GM18499 (cell line): Measurements from ENCODE around the gene PPRC1.
A peak's percentile ranks its signal among the peaks of the same experiment; 100 is the strongest.

Experiments used
- ATAC-seq: cut with Tn5 transposase; IDR thresholded peaks from one replicate; pipeline ENCODE4 v1.9.1; 2021; ENCODE audit warnings: moderate number of reproducible peaks; ENCODE audit not compliant: insufficient read depth, unreplicated experiment

PPRC1 gene

DNA sequence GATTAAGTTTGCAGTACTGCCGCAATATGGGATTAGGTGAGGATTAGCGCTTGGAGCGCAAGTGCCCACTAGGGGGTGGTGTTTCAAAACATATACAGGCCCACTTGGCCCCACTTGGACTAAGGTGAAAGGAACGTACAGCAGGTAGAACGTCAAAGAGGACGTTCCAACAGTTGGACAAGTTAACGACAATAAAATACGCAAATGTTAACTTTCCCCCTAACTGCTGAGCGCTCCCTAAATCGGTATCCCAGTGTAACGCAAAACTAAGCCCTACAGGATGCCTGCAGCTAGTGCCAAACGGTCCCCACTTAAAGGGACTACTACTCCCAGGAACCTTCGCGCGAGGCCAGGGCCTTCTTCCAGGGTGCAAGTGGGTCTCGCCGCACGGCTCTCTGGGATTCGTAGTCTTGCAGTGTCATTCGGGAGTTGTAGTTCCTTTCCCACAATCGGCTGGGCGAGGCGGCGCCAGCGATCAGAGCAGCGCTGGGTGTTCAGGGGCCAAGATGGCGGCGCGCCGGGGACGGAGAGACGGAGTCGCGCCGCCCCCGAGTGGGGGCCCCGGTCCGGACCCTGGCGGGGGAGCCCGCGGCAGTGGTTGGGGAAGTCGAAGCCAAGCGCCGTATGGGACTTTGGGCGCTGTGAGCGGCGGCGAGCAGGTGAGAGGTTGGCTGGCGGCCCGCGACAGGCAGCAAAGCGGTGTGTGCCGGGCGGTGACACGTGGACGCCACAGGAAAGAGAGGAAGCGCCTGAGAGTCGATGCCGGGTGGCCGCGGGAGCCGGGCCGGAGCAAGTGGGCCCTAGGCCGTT is at the start of gene PPRC1:
Gene PPRC1, plus strand, starts transcription at position 478 of the 810 bp plus-strand sequence. Its CDS starts 29 bp downstream, at position 507.
- peak; percentile 92 for ATAC-seq

GRCh38 chr10:102083541-102083940 is 49.3 kb upstream of the PPRC1 start:
- no peak for ATAC-seq

- ATAC-seq = no peak
Measured at GRCh38 chr10:102085336-102085735, 47.5 kb upstream of the PPRC1 start.

GRCh38 chr10:102086196-102086595 is 46.6 kb upstream of the PPRC1 start:
- no peak for ATAC-seq

DNA sequence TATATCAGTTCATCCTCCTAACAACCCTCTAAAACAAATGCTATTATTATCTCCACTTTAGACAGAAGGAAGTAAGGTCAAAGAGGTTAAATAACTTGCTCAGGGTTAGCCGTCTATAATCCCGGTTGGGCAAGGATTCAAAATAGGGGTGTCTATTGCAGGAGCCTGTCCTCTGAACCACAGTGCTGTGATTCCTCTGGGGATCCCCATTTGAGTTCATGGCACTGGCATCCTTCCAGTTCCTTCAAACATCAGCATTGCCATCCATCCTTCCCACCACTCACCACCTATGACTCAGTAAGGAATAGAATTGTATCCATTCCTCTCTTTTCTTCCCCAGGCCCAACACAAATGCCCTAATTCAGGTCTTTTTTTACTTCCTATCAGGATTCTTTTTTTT is 42.1 kb upstream of the PPRC1 start:
- no peak for ATAC-seq

DNA sequence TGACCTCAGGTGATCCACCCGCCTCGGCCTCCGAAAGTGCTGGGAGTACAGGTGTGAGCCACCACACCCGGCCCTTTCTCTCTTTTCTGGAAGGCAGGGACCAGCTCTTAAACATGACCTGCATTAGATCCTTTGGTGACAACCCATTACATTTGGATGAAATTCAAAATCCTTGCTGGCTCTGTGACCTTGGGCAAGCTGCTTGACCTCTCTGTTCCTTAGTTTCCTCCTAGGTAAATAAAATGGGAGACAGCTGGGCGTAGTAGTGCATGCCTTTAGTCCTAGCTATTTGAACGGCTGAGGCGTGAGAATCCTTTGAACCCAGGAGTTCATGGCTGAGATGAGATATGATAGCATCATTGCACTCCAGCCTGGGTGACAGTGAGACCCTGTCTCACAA is 36.4 kb upstream of the PPRC1 start:
- ATAC-seq = no peak

- no peak for ATAC-seq
Measured at GRCh38 chr10:102101152-102101551, 31.7 kb upstream of the PPRC1 start.

DNA sequence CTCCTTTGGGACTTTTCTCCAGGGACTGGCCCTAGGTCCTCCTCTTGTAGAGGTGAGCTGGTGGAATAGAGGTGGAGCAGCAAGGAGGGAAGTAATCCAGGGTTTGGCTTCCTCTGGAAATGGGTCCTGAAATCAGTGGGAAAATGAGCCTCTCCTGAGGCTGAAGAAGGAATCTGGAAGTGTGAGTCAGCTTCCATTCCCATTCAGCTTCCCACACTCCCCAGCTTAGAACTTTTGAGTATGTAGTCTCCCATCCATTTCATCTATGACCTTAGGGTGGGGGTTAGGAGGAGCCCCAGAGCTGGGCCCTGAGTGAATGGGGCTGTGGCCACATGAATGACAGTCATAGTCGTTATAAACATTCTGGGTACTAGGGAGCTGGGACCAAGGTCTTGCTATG is 30.4 kb upstream of the PPRC1 start:
- no peak for ATAC-seq

- no peak for ATAC-seq
Measured at GRCh38 chr10:102106998-102107397, 25.8 kb upstream of the PPRC1 start.

DNA sequence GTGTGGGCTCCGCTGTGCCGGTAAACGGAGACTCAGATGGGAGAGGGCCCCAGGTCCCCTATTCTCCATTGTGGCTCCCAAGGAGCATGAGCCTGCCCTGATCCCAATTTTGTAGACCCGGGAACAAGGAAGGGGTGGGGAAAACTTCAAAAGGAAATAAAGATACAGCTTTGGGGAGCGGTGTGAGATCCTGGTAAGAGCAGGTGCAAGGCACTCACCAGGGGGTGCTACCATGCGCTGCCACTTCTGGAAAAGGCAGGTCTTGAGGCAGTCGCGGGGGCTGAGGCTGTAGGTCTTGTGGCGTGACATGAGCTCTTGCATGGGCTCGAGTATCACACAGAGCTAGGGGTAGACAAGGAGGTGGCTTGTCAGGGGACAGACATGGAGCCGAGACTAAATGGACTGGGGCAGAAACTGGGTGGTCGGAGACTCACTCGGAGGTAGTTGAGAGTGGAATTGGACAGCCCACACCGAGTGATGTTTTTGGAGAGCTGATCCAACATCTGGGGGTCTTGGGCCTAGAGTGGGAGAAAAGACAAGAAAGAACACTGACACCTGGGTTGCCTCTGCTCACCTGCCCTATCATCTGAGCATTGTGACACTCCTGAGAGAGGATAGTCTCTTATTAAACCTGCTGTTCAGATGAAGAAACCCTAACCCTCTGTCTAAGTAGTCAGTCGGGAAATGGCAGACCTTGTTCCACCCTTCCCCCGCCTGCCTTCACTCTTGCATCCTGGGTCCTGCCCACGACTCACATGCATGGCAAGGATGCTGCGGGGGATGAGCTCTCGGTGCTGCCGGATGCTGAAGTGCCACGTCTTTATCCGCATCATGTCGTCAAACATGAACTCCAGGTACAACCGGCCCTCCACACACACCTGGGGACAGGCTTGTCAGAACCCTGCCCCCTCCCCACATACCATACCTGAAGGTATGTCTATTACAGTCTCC is 23.4 kb upstream of the PPRC1 start:
- no peak for ATAC-seq

DNA sequence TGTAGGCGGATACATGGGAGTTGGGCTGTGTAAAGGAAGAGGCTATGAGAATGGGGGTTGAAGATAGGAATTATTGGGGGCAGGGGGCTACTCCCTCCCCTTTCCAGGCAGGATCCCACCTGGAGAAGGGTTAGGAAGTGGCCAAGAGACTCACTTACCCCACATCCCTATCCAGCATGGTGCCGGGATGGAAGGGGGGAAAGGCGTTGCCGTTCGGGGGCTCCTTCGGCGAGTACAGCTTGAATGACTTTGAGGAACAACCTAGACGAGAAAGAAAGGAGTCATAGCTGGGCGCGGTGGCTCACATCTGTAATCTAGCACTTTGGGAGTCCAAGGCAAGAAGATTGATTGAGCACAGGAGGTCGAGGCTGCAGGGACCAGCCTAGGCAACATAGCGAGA is 21.6 kb upstream of the PPRC1 start:
- ATAC-seq = no peak

DNA sequence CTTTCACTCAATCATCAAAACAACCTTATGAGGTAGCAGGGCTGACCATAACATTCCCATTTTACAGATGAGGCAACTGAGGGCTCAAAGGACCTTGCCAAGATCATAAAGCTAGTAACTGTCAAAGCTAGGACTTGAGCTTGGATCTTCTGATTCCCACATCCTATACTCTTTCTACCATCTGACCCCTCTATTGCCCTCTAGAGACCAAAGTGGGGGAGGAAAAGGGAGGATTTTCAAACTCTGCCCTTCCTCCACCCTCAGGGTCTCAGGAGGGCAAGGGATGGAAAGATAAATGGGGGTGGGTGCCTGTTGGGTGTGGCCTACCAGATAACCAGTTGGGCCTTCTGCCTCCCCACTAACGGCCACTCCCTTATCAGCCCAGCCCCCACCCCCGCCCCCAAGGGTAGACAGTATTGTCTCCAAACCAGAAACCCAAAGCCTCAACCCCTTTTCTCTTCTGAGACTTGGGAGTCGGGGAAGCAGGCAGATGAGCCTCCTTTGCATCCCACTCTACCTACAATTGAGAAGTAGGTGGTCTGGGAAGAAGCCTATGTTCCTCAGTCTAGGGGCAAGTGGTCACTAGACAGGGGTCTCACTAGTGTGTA is 20.5 kb upstream of the PPRC1 start:
- no peak for ATAC-seq

GRCh38 chr10:102113261-102113955 is 19.4 kb upstream of the PPRC1 start:
- no peak for ATAC-seq

- no peak for ATAC-seq
Measured at GRCh38 chr10:102113956-102114857, 18.6 kb upstream of the PPRC1 start.

DNA sequence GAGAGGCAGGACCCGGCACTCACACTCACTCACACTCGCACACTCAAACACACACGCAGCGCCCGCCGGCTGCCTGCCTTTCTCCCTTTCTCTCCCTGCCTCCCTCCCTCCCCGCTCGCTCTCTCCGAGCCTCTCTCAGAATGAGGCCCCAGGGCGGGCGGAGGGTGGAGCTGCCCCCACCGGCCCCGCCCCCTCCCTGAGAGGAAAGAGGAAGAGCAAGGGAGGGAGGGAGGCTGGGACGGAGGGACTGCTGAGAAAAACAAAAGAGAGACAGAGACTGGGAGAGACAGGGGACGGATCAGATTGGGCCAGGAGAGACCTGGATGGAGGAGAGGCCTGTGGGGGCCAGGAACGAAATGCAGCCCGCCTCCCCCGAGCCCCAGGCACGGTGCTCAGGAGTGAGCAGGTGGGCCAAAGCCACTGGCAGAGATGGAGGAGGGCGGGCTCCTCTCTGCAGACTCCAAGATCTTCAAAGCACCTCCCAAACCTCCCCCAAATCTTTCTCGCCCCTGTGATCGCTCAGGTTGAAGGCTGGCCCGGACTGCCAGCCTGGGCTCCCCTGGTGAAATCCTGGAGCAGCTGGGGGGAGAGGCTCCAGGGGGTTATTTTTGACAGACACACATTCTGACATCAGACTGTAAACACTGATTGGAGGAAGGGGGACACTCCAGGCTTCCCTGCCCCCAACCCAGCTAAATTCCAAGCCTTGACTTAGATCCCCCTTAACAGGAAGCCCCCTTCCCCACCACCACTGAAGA is 17.8 kb upstream of the PPRC1 start:
- ATAC-seq = no peak

DNA sequence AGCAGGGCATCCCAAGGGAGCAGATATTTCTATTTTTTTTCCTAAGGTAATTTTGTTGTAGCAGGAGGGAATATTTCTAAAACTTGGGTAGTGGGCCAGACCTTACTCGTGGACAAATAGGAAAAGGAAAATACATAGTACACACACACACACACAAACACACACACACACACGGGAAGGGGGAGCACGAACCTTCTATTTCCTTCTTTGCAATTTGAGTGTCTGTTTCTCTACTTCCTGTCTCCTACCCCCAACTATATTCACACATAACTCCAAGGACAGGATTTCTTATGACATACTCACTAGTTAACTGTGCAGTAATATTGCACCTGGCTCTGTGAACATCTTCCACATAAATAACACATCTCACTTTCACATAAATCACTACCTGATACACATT is 17.1 kb upstream of the PPRC1 start:
- ATAC-seq = no peak

- ATAC-seq = no peak
Measured at GRCh38 chr10:102116656-102117055, 16.2 kb upstream of the PPRC1 start.

DNA sequence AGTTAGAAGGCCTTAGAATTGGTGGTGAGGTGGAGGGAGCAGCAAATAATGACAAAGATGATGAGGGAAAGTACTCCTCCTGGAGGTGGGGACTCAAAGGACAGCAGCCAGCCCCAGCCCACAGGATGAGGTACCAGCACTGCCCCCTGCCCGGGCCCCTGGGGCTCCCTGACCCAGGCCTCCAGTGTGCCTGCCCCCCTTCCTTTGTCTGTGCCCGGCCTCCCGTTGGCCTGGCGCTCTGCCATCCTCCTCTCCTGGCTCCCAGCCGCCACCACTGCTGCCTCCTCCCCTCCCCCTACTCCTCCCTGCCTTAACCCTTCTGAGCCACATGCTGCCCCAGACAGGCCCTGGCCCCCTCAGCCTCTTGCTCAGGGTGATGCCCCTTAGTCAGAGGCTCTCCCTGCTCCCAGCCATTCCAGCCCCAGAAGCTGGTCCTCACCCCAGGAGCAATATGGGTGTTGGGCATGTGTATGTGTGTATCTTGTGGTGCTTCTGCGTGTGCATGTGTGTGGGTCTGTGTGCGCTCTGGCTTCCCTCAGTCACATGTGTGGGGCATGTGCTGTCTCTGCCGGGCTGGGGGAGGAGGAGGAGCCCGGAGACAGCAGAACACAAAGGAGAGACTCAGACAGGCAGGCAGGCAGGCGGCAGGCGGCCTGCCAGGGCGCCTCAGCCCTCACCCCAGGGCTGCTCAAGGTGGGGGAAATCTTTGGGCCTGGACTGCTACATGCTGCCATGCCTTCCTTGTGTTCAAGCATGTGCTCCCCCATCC is 15.3 kb upstream of the PPRC1 start:
- no peak for ATAC-seq
